Measurements from ENCODE around the gene ZCWPW1. TPM values are rescaled to one million over a fixed set of nuclear protein-coding genes. Genes with fewer than 3 reads are reported as not detected.
A peak's percentile ranks its signal among the peaks of the same experiment; 100 is the strongest.

Gene ZCWPW1
- total and polyA plus RNA-seq, 10 of the 15 experiments (the other 5 are each of a cell fraction or from before 2014, with no cell fraction given), result 1.3 to 4.4 (median 3.7) TPM

DNA sequence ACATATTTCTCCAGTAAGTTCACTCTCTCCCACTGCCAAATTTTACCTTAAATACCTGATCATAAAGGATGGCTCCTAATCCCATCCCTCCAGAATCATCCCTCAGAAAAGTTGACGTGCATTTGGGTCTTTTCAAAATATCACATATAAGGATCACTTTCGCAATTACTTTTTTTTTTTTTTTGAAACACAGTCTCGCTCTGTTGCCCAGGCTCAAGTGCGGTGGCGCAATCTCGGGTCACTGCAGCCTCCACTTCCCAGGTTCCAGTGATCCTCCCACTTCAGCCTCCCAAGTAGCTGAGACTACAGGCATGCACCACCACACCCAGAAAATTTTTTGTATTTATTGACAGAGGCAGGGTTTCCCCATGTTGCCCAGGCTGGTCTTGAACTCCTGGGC lies 17.4 kb downstream of the ZCWPW1 start:
- BruUV-seq (replicated peaks), result no TSS peak
- Histone ChIP-seq H3K27me3 (replicated peaks in 1 of 2; ENCODE audit: control insufficient read depth in 2 of 2, insufficient read depth in 2 of 2, low read length in 1 of 2) (no peaks in the 10 kb centered on the region), H2AFZ (ENCODE audit: control insufficient read depth, low read depth, low read length) (no peak overlapping the region), H3K79me2 (ENCODE audit: control insufficient read depth, insufficient read depth, low read length) (no peaks in the 10 kb centered on the region), H3K4me2 (ENCODE audit: control insufficient read depth, insufficient read depth) (no peak overlapping the region), H3K9me3 (replicated peaks; ENCODE audit: control insufficient read depth, insufficient read depth, low read length) (no peaks in the 10 kb centered on the region; the same call in 2 of the 3 replicates), H4K20me1 (ENCODE audit: control insufficient read depth, insufficient read depth) (no peaks in the 10 kb centered on the region), H3K36me3 (ENCODE audit: control insufficient read depth in 2 of 2, insufficient read depth in 2 of 2, low read length in 1 of 2) (no peaks in the 10 kb centered on the region), H3K27ac (ENCODE audit: control insufficient read depth, insufficient read depth) (no peak overlapping the region), H3K4me1 (ENCODE audit: control insufficient read depth, insufficient read depth, low read length) (peaks cover 16% of the 10 kb centered on the region), H3K9ac (ENCODE audit: control insufficient read depth, insufficient read depth, low read length) (no peak overlapping the region), H3K4me3 (no peak overlapping the region)
- TF ChIP-seq SRF (IDR thresholded peaks at IDR 0.05; ENCODE audit: low read depth in 2 of 2, low read length in 2 of 2), result no peak
- no peak for TF ChIP-seq IKZF2 (IDR thresholded peaks at IDR 0.05)
- TF ChIP-seq FOS (IDR thresholded peaks at IDR 0.05; ENCODE audit: borderline replicate concordance, extremely low read depth, insufficient read length), result no peak
- CTCF ChIA-PET, result interaction anchor here (0.6 to 1.6 kb wide), 5 partner anchors 9 to 280 kb away, joined by 3 to 4 read pairs (median 3); no protein-coding TSS in a partner anchor
- SMC1A ChIA-PET (ENCODE audit: uncharacterized antibody, unreplicated experiment), result interaction anchor here (1.0 to 1.8 kb wide), 5 partner anchors 7 to 278 kb away, joined by 3 to 6 read pairs (median 4); no protein-coding TSS in a partner anchor
- RAD21 ChIA-PET (ENCODE audit: unreplicated experiment), result interaction anchor here (0.6 kb wide), 1 partner anchor 64 kb away, joined by 3 read pairs; no protein-coding TSS in a partner anchor
- WGBS (ENCODE audit: insufficient coverage, insufficient replicate concordance, low lambda C conversion rate, missing lambda C conversion rate), result 89% methylated on average over 6 of the region's 6 CpGs
- intact Hi-C loops (cut with micrococcal nuclease; ENCODE audit: unreplicated experiment), result no loop called here
- no peak for ATAC-seq
- POLR2A ChIA-PET, result interaction anchor here (1.1 to 1.2 kb wide), 3 partner anchors 19 to 44 kb away, joined by 3 to 10 read pairs (median 4); partner anchors contain the start of gene MEPCE
- no peak for DNase-seq (ENCODE audit: low read depth, low spot score)
- in situ Hi-C loops (cut with MboI), result no loop called here
- FAIRE-seq, result no peak

DNA sequence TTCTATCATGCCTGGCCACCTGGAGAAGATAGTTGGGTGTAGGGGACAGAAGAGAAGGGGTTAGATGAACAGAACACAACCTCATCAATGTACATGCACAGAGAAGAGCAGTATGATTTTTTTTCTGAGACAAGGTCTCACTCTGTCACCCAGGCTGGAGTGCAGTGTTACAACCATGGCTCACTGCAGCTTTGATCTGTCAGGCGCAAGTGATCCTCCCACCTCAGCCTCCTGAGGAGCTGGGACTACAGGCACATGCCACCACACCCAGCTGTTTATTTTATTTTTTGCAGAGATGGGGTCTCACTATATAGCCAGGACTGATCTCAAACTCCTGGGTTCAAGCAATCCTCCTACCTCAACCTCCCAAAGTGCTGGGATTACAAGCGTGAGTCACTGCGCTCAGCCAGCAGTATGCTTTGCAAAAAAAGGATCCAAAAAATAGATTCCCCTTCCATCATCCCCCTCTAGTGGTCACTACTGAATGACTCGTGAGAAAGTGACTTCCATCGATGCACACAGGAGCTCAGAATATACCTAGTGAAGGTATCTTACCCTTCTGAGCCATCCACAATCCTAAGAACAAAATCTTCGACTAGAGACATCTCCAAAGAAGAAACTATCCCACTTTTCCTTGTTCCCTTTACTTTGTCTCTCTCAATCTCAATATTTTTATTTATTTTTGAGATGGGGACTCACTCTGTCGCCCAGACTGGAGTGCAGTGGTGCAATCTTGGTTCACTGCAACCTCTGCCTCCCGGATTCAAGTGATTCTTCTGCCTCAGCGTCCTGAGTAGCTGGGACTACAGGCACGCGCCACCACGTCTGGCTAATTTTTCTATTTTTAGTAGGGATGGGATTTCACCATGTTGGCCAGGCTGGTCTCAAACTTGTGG lies 21.0 kb downstream of the ZCWPW1 start:
- SMC1A ChIA-PET (ENCODE audit: uncharacterized antibody, unreplicated experiment), result interaction anchor here (0.8 to 4.5 kb wide), 35 partner anchors 8 to 274 kb away, joined by 3 to 65 read pairs (median 5); partner anchors contain the start of genes MEPCE and ZCWPW1
- DNase-seq (ENCODE audit: low read depth, low spot score) (peak; percentile 66), FAIRE-seq (peak; percentile 96), ATAC-seq (peak; percentile 98)
- Histone ChIP-seq H3K79me2 (ENCODE audit: control insufficient read depth, insufficient read depth, low read length) (no peaks in the 10 kb centered on the region), H3K4me3 (no peak overlapping the region), H3K36me3 (ENCODE audit: control insufficient read depth in 2 of 2, insufficient read depth in 2 of 2, low read length in 1 of 2) (no peaks in the 10 kb centered on the region), H3K4me1 (ENCODE audit: control insufficient read depth, insufficient read depth, low read length) (peaks cover 7% of the 10 kb centered on the region), H3K9ac (ENCODE audit: control insufficient read depth, insufficient read depth, low read length) (no peak overlapping the region), H3K27me3 (replicated peaks in 1 of 2; ENCODE audit: control insufficient read depth in 2 of 2, insufficient read depth in 2 of 2, low read length in 1 of 2) (no peaks in the 10 kb centered on the region), H2AFZ (ENCODE audit: control insufficient read depth, low read depth, low read length) (peak overlapping the region; percentile 18; the same call in 1 of the 2 replicates), H3K9me3 (replicated peaks; ENCODE audit: control insufficient read depth, insufficient read depth, low read length) (no peaks in the 10 kb centered on the region), H3K27ac (ENCODE audit: control insufficient read depth, insufficient read depth) (no peak overlapping the region), H3K4me2 (ENCODE audit: control insufficient read depth, insufficient read depth) (no peak overlapping the region), H4K20me1 (ENCODE audit: control insufficient read depth, insufficient read depth) (no peaks in the 10 kb centered on the region)
- 23% methylated on average over 12 of the region's 12 CpGs for WGBS (ENCODE audit: insufficient coverage, insufficient replicate concordance, low lambda C conversion rate, missing lambda C conversion rate)
- CTCF ChIA-PET, result interaction anchor here (0.6 to 4.0 kb wide), 49 partner anchors 8 to 489 kb away, joined by 3 to 134 read pairs (median 5); partner anchors contain the start of genes LAMTOR4, PILRA, PILRB and TSC22D4
- no TSS peak for BruUV-seq (replicated peaks)
- intact Hi-C loops (cut with micrococcal nuclease; ENCODE audit: unreplicated experiment), result loop anchor here (1.0 to 5.0 kb wide), 4 partner anchors 33 to 275 kb away; partner anchors contain the start of gene PILRB
- in situ Hi-C loops (cut with MboI), result loop anchor here (5.0 kb wide), 1 partner anchor 275 kb away; no protein-coding TSS in a partner anchor
- POLR2A ChIA-PET, result interaction anchor here (0.7 to 2.4 kb wide), 19 partner anchors 9 to 207 kb away, joined by 3 to 10 read pairs (median 4); partner anchors contain the start of genes MEPCE, PPP1R35 and ZCWPW1
- RAD21 ChIA-PET (ENCODE audit: unreplicated experiment), result interaction anchor here (0.5 to 3.7 kb wide), 40 partner anchors 8 to 274 kb away, joined by 3 to 89 read pairs (median 5); partner anchors contain the start of genes FBXO24, GAL3ST4, LAMTOR4 and LRCH4
- TF ChIP-seq HCFC1 (IDR thresholded peaks at IDR 0.05; ENCODE audit: low read length) (no peak), IKZF1 (conservative IDR thresholded peaks at IDR 0.05) (0 out of 2 replicates have a peak, but pooled peaks have one; percentile 45), BHLHE40 (IDR thresholded peaks at IDR 0.05; ENCODE audit: borderline replicate concordance in 1 of 2, low read depth in 2 of 2, low read length in 1 of 2) (0 out of 4 replicates have a peak, but pooled peaks of 1 of the 2 experiments have one; percentile 33), ZNF274 (IDR thresholded peaks at IDR 0.05; ENCODE audit: insufficient read depth, insufficient read length) (no peak), CBX3 (IDR thresholded peaks at IDR 0.05; ENCODE audit: borderline replicate concordance, low read depth) (no peak)
- TF ChIP-seq, protein P1, sequence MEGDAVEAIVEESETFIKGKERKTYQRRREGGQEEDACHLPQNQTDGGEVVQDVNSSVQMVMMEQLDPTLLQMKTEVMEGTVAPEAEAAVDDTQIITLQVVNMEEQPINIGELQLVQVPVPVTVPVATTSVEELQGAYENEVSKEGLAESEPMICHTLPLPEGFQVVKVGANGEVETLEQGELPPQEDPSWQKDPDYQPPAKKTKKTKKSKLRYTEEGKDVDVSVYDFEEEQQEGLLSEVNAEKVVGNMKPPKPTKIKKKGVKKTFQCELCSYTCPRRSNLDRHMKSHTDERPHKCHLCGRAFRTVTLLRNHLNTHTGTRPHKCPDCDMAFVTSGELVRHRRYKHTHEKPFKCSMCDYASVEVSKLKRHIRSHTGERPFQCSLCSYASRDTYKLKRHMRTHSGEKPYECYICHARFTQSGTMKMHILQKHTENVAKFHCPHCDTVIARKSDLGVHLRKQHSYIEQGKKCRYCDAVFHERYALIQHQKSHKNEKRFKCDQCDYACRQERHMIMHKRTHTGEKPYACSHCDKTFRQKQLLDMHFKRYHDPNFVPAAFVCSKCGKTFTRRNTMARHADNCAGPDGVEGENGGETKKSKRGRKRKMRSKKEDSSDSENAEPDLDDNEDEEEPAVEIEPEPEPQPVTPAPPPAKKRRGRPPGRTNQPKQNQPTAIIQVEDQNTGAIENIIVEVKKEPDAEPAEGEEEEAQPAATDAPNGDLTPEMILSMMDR (IDR thresholded peaks at IDR 0.05 in 2 of 3, conservative IDR thresholded peaks at IDR 0.05 in 1 of 3; ENCODE audit: control insufficient read depth in 2 of 3, extremely low read depth in 1 of 3, insufficient read depth in 1 of 3, low read depth in 3 of 3, low read length in 3 of 3), result peak; percentile 69 to 82 (median 71)
- TF ChIP-seq, protein P2, sequence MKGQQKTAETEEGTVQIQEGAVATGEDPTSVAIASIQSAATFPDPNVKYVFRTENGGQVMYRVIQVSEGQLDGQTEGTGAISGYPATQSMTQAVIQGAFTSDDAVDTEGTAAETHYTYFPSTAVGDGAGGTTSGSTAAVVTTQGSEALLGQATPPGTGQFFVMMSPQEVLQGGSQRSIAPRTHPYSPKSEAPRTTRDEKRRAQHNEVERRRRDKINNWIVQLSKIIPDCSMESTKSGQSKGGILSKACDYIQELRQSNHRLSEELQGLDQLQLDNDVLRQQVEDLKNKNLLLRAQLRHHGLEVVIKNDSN (IDR thresholded peaks at IDR 0.05; ENCODE audit: borderline replicate concordance, extremely low read length, insufficient read depth, low read depth, low read length), result no peak
